Measurements from ENCODE around the gene CNTFR.

DNA sequence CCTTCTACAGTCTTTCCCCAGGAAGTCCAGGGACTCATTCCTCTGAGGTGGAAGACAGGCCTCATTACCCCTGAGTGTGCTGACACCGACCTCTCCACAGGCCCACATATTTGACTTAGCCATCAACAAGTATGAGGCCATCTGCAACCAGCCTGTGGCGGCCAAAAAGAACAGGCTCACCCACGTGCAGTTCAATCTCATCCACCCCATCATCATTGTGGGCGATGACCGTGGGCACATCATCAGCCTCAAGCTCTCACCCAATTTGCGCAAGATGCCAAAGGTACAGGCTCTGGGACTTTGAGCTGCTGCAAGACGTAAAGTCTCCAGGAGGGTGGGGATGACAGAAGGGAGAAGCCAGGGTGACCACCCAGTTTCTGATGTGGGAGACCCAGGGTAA is 72.3 kb downstream of the CNTFR start:
- TF ChIP-seq, protein P1, sequence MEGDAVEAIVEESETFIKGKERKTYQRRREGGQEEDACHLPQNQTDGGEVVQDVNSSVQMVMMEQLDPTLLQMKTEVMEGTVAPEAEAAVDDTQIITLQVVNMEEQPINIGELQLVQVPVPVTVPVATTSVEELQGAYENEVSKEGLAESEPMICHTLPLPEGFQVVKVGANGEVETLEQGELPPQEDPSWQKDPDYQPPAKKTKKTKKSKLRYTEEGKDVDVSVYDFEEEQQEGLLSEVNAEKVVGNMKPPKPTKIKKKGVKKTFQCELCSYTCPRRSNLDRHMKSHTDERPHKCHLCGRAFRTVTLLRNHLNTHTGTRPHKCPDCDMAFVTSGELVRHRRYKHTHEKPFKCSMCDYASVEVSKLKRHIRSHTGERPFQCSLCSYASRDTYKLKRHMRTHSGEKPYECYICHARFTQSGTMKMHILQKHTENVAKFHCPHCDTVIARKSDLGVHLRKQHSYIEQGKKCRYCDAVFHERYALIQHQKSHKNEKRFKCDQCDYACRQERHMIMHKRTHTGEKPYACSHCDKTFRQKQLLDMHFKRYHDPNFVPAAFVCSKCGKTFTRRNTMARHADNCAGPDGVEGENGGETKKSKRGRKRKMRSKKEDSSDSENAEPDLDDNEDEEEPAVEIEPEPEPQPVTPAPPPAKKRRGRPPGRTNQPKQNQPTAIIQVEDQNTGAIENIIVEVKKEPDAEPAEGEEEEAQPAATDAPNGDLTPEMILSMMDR (conservative IDR thresholded peaks at IDR 0.05; ENCODE audit: low read depth, low read length) = no peak
- no peak for TF ChIP-seq EZH2 (IDR thresholded peaks at IDR 0.05; ENCODE audit: borderline replicate concordance, low read depth, low read length, poor library complexity, severe bottlenecking)

Measured in A673 (cell line).